HG03060 (cell line): Measurements from ENCODE around the gene DCP2.

ENCODE experiments used
- ATAC-seq: cut with Tn5 transposase; IDR thresholded peaks from one replicate; pipeline ENCODE4 v1.9.1; 2021; ENCODE audit warnings: low read depth, moderate number of reproducible peaks; ENCODE audit not compliant: unreplicated experiment

The DCP2 gene

DNA sequence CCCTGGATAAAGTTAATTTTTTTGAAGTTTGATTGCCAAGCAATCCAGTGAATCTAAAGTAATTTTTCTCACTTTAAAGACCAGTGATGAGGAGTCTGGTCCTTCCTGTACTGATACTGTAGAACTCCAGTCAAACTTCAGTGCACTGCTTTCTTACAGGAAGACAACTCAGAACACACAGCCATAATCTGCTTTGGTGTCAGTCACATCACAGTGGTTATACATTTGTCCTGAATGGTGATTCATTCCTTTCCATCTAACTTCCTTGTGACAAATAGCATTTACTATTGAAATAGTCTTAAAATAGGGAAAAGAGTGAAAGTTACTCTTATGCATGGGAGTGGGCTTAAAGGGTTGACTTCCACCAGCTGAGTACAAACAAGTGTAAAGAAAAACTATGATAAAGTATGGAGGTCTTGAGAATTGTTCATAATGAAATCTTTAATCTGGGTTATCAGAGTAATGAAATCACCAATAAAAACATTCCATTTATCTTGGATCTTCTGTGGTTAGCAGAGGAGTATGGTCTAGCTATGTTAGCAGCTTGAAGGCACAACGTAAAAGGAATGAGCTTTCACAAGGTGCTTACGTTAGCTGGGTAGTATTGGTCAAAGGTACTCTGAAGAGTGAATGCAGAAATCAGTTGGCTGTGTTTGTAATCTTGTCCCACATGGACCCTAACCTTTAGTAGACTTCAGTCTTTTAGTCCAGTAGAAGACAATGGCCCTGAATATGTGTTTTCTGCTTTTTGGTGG, 41.5 kb downstream of the DCP2 start:
- no peak for ATAC-seq

DNA sequence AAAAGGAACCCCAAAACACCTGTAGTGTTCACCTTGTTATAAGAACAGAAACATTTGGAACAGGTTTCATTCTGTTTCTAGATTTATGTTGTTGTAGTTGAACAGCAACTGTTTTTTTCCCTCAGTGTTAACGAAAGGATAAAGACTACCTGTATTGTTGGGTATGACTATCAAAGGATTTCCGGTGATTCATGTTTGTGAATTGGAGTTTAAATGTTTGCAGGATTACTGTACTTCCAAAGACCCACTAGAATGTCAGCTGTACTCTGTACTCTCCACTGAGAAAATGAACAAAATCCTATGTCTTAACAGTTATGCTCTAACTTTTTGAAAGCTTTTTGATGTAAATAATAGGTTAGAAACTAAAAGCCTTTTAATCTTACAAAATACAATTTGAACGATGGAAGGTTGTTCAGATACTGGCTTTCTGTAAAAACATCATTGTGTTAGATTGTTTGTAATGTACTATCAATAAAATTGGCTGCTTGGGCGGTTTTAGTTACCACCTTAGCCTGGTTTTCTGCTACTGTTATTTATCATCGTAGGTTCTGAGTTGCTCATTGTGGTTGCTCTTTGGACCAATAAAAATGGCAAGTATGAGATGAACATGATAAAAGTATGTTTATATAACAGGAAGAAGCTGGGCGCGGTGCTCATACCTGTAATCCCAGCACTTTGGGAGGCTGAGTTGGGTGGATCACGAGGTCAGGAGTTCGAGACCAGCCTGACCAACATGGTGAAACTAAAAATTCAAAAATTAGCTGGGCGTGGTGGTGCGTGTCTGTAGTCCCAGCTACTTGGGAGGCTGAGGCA, 44.1 kb downstream of the DCP2 start:
- ATAC-seq, result no peak

DNA sequence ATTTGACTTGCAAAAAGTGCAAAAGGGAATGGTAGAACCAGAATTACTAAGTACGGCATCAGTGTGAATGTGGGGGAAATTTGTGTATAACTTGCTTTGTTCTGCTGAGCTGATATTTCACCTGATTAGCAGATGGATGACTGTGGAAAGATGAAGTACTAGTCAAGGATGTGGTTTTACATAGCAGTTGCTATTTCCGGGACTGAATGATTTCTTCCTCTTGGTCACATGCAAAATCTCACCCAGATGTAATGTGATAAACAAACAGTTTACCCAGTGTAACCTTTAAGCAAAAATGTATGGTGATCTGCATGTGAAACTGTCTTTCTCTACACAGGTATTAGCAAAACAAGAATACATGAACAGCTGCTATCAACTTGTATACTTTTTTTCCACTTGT, 46.1 kb downstream of the DCP2 start:
- peak; percentile 70 for ATAC-seq

DNA sequence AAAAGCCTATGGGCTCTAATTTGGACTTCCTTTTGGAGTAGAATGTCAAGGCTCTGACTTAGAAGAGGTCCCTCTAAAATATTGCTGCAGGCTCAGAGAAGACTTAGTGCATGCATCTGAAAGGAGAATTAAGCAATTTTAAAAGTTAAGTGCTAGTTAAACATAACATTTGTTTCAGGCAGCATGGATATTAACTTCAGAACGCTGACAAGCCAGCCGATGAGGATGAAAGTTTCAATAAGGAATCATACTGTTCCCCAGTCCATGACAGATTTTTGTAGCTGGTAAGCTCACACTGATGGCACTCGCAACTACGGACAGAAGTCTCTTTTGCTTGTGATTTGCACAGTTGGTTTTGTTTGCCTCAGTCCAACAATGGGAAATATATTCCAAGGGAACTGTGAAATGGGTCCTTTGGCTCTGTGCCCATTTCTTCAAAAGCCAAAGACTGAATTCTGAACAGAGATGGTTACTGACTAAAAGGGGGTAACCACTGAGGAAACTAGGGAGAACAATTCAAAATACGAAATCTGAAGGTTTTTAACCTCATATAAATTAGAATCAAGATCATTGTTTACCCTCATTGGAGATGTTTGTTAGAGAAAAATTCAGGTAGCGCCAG, 47.6 kb downstream of the DCP2 start:
- no peak for ATAC-seq

DNA sequence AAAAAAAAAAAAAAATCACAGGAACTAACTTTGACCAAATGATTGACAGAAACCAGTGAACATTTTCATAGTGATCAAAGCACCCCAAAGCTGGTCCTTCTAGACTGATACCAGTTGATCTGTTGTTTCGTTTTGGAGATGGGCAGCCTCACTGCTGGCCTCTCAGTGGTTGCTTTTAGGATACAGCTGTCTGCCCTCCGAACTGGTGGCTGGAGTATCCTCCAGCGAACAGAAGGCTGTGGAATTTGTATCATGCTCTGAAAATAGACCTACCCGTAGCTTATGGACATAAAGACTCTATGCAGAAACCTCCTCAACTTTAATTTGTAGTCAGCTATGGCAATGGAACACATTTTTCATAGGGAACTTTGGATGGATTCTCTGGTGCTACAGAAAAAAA, 49.0 kb downstream of the DCP2 start:
- ATAC-seq, result no peak

DNA sequence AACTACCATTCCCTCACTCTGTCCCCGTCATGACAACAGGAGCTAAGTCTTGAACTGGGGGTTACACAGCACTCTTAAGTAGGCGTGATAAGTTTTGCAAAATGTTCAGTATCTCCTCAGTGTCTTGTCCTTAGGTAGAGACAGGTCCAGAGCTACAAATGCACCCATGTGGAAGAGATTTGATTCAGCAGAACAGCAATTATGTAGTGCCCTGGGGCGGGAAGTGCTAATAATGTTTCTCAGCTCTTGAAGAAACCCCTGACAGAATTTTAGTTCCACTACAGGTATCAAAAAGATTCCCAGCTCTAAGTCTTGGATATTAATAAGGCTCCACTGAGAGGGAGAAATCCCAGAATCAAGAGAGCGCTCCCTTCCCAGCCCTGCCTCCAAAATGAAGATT, 49.6 kb downstream of the DCP2 start:
- no peak for ATAC-seq

DNA sequence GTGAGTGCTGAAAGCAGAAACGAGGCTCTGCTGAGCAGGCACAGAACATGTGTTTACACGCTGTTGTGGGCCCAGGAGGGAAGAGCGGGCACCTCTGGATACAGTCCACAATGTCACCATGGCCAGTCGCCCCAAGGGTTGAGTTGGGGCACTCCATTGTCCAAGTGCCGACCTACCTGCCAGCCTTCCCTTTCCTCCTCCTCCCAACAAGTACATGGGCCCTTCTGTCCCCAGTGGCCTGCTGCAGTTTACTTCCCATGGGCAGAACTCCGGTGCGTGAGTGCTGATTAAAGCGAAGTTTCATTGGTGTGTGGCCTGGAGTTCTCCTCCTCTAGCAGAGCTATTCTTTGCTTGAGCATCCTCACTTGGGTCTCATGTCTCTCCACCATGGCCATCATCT, 50.4 kb downstream of the DCP2 start:
- ATAC-seq, result no peak

DNA sequence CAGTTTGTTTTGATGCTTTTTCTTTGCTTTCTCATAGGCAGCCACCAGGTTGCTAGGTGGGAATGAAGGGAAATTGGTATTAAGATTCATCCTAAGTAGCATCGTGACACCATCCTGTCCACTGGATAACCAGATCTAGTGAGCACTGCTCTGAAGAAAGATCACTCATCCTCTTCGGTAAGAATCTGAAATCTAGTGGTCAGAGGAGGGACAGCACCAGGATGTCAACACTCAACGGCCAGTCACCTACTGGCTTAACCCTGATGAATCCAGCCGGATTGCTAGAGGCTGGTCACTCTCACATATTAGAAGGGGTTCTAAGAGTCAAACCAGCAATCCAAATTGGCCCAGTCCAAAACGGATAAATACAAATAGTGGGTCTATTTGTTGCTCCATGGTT, 50.8 kb downstream of the DCP2 start:
- no peak for ATAC-seq

DNA sequence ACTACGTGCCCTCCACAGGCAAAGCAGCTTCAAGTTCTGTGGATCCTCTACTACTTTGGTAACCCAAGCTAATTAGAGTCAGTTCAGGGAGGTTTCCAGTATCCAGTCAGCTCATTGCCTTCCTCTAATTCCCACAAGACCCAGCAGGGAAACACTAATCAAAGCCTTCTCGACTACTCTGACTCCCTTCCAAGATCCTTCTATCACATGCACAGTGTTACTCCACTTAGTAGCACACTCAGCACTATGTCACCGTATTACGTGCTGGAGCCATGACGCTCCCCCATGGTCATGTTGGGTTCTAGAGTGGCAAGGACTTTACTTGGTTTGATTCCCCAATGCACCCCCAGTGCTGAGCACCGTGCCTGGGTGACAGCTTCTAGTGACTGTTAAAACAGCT, 53.0 kb downstream of the DCP2 start:
- no peak for ATAC-seq

DNA sequence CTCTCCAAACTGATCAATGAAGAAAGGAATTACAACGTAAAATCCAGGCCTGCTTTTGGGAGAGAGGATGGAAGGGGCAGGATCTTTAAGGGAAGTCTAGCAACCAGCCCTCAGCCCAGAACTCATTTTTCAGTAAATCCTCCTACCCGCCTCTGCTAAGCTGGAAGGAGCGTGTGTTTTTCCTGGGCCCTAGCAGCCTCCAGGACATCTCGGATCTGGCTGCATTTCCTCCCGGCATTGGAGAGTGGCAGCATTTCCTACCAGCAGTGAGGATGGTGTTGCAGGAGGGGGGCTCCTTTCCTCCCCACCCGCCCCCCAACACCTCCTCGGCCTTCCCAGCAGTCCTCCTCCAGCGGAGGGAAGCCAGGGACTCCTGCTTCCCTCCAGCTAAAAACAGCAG, 54.5 kb downstream of the DCP2 start:
- no peak for ATAC-seq

DNA sequence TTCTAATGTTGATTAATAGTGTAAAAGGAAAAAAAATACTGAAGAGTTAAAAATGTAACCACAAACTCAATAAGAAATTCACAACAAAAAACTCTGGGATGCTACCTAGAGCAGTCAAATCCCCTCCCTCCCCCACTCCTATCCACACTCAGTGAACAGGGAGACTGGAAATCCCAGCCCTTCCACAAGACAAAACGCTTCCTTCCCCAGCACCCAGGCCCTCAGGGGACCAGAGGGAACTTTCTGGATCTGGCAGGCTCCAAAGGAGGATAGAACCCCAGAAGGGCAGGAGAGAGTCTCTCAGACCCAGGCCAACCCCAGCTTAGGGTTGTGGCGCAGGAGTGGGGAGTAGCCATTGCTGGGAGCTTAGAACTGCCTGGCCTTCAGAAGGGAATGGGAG, 55.0 kb downstream of the DCP2 start:
- ATAC-seq, result no peak

DNA sequence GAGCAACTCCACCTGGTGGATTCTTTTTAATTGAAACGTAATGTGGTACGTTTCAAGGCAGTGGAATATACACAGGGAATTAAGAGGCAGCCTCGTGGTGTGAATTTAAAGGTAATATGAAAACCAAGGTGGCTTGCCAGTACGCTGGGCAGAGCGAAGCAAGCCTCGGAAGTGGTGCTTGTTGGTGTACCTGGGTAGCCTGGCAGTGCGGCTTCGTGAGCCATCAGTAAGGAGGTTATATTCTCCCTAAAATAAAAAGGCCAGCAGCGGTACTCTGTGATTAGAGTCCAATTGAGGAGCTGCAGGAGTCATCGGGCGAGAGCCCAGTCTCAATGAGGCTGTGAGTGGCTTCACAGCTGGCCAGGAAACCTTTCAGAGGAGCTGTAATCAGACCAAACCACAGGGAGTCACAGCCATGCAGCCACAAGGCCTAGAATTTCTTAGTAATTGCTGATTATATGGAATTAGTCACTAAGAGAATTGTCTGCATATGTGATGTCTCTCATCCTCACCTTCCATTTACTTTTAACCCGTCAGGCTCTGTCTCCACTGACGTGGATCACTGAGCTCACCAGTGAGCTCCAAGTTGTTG, 57.7 kb downstream of the DCP2 start:
- no peak for ATAC-seq

DNA sequence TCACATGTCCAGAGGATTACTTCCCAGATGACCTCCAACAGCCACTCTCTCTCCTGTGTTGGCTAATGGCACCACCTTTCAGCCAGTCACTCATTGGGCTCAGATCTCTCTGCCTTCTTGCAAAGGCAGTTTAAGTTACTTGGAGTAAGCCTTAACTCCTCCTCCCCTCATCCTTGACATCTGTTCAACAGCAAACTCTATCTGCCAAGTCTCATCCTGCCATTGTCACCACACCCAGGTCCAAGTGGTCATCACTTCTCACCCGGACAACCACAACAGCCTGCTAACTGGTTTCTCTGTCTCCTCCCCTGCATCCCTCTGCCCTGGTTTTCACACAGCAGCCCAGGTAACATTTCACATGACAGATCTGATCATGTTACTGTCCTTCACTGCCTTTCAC, 58.5 kb downstream of the DCP2 start:
- no peak for ATAC-seq

DNA sequence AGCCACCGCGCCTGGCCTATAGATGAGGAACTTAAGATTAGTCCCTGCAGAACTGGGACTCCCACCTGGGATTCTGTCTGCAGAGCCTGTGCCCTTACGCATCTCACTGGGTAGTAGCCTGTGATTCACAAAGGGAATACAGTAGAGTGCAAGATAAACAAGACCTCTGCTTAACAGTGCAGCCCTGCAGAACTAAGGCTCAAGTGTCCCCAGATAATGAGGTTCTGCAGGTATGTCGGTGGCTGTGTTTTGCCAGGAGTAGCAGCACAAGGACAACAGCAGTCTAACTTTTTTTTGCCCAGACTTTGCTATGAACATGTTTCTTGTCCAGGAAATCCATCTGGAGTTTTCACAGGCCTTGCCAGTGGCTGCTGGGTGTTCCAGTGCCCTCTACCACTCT, 59.7 kb downstream of the DCP2 start:
- ATAC-seq, result no peak

DNA sequence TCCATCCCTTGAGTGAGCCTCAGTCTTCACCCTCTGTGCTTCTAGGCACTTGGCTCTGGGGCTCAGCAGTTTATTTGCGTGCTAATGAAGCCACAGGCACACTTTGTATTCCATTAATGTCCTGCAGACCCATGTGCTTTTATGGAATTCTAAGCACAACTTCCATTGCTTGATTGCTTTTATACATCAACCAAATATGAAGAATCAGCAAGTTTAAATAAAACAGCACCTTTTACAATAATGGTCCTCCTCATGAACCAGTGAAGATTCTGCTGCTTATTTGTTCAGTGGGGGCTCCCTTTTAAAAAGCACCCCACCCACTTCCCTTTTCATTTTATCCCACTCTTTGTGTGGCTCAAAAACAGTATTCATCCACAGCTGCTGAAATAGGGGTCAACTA, 60.2 kb downstream of the DCP2 start:
- no peak for ATAC-seq

DNA sequence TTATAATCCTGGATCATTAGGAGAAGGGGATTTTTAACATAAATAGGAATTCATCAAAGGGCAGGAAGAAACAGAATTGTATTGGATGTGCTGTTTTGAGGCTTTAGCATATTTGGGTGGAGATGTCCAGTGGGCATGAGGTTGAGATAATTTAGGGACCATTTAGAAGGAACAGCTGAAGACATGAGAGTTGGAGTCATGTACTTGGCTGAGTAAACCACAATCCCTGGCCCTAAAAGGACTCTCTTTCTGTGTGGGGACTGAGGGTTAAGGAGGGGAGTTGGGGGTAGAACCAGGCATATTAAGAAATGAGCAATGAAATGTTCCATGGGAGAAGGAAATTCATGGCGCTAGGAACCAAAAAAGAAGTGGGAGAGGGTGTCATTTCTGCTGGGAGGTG, 61.5 kb downstream of the DCP2 start:
- no peak for ATAC-seq

DNA sequence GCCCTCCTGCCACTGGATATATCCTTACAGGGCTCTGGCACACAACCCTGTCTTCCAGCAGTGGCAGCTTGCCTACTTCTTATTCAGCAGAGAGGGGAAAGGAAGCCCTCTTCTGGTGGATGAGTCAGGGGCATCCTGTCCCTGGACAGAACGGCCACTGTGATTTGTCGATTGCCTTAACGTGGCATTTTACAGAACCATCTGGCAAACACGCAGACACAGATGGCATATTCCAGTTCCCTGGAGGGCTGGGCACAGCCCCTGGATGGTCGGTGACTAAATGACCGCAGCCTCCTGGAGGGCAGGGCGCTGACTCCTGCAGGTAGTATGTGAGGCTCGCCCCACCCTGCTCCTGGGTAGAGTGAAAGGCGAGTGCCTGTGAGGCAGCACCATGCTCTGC, 62.1 kb downstream of the DCP2 start:
- no peak for ATAC-seq

DNA sequence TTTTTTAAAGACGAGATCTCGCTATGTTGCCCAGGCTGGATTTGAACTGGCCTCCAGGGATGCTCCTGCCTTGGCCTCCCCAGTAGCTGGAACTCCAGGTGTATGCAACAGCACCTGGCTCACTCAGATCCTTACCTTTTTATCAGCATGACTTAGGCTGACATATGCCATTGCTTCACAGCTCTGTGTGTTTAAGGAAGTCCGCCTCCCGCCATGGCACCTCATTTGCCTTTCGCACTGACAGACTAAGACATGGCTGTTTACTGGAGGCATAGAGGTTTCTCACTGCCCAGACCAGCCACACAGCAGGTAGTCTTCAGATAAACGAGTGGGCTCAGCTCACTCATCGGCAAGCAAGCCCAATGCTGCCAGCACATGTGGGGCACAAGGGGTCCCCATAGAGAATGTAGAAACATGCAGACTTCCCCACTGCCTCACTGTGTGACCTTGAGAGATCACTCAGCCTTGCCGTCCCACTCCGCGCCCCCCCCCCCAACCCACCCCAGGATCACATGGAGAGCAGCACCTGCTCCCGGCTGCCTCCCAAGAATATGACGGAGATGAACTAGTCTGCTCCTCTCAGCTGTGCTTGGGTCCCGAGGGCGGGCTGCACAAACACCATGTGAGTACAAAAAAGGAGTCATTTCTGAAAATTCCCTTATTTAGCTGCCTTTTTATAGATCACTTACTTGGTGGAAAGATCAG, 62.8 kb downstream of the DCP2 start:
- no peak for ATAC-seq

DNA sequence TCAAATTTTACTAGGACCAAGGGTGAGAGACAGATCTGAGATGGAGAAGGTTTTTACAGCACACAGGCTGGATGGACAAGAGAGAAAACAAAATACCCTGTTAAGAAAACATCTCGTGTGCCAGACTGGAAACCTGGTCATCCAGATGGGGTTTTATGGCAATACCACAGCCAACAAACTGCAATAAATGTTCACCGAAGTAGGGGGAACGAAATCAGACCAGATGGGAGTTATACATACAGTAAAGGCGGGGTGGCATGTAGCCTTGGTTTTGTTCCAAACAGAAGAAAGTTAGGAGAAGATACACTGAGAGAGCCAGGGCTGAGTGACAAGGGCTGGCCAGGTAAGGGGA, 63.3 kb downstream of the DCP2 start:
- no peak for ATAC-seq

DNA sequence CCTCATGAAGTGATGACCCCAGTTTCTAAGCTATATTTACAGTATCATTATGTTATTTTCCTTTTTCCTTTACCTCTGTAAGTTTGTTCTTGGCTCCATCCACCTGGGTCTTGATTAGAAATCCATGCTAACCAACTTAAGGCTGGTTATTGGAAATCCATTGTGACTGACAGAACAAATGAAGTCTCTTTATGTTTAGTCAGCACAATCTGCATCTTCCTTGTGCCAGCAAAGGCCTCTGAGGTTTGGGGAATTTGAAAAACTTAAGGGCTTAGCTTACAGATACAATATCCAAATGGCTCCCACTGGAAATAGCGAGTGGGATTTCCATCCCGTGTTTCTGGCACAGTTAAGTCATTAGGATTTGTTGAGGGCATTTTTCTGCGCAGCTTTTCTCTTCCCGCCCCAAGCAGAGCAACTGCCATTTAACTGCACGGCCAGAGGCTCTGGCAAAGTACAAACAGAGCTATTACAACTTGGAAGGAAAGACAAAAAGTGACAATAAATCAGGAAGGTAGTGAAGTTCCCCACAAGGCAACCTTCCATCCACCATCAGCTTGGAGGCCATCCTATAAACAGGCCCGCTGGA, 64.2 kb downstream of the DCP2 start:
- no peak for ATAC-seq
